GM12891 (cell line): ENCODE data around the gene RAB9B.

Experiments used
- POLR2A ChIP-seq: IDR thresholded peaks from 2 replicates; pipeline ENCODE4 v1.6.1; 2011; ENCODE audit warnings: low read depth, low read length, control low read depth
- POLR2AphosphoS5 ChIP-seq: IDR thresholded peaks from 2 replicates; pipeline ENCODE4 v1.6.1; 2011; ENCODE audit warnings: low read depth, low read length, control low read depth
- SPI1 ChIP-seq: IDR thresholded peaks from 2 replicates; pipeline ENCODE4 v1.6.1; 2011; ENCODE audit warnings: low read depth, low read length, control low read depth
- TAF1 ChIP-seq: IDR thresholded peaks from 2 replicates; pipeline ENCODE4 v1.6.1; 2011; ENCODE audit warnings: low read depth, low read length, control low read depth

DNA sequence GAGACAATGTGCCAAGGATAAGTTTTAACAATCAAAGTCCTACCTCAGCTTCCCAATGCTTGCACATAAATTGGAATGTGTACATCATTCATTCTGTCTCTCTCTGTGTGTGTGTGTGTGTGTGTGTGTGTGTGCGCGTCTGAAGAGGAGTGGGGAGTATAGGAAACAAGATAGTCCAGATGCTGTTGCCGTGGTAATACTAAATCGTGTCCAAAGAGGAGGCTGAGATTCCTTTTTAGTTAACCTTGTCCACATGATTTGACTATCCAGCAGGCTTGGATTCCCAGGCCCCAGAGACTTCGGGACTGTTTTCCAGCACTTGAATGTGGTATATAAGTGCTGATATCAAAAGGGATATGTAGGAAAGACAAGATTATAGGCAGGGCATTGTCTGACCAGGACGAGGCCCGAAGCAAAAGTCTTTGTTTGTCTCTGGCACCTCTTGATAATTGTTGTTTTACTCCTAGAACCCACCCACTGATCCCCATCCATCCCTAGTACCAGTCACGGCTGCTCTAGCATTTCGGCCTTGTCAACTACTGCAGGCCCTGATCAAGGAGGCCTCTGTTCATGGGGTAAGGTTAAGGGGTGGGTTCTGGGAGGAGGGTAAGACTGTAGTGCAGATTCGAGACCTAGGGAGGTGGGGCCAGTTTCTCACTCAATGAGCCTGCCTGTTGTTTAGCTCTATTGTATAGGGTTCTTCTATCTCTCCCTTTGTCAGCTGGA, 51.6 kb downstream of the RAB9B start:
- TF ChIP-seq POLR2A (no peak), POLR2AphosphoS5 (no peak), SPI1 (no peak), TAF1 (no peak)
